NCI-H460 (cell line): Measurements from ENCODE around the gene CAB39L. TPM values are rescaled to one million over a fixed set of nuclear protein-coding genes. Genes with fewer than 3 reads are reported as not detected.

Experiments
- DNase-seq: peaks from one replicate; pipeline ENCODE4 v3.0.0-alpha.2; 2016; ENCODE audit warnings: low read depth; ENCODE audit errors: extremely low read depth
- total RNA-seq: library from RNA; depleted of rRNA; stranded (reverse); fragments of >200 nt; shearing (Covaris generic); gene quantifications from 2 replicates; pipeline ENCODE4 v1.2.3, GENCODE V29; 2014

The CAB39L gene
- total RNA-seq, 1 experiment from 2014 or later, result 6.7 TPM

DNA sequence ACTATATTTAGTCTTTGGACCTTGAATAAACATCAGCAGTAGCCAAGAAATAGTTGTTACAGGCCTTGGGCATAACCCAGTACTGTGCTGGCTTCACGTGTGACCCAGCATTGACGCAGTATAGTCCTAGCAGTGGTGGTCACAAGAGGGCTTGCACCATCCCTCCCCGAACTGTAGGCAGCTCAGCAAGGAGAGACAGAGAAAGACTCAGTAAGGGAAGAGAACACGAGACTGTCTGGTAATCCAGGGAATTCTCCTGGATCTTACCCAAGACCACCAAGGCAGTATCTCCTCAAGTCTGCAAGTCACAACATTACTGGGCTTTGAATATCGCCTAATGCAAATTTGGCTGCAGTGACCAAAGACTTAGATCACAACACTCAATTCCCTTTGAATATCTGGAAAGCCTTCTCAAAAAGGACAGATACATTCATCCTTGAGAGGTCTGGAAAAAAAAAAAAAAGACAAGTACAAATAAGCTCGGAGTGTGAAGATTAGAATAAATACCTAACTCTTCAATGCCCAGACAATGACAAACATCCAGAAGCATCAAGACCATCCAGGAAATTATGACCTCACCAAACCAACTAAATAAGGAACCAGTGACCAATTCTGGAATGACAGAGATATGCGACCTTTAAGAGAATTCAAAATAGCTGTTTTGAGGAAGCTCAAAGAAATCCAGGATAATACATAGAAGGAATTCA lies 39.7 kb downstream of the CAB39L start:
- DNase-seq, result no peak

DNA sequence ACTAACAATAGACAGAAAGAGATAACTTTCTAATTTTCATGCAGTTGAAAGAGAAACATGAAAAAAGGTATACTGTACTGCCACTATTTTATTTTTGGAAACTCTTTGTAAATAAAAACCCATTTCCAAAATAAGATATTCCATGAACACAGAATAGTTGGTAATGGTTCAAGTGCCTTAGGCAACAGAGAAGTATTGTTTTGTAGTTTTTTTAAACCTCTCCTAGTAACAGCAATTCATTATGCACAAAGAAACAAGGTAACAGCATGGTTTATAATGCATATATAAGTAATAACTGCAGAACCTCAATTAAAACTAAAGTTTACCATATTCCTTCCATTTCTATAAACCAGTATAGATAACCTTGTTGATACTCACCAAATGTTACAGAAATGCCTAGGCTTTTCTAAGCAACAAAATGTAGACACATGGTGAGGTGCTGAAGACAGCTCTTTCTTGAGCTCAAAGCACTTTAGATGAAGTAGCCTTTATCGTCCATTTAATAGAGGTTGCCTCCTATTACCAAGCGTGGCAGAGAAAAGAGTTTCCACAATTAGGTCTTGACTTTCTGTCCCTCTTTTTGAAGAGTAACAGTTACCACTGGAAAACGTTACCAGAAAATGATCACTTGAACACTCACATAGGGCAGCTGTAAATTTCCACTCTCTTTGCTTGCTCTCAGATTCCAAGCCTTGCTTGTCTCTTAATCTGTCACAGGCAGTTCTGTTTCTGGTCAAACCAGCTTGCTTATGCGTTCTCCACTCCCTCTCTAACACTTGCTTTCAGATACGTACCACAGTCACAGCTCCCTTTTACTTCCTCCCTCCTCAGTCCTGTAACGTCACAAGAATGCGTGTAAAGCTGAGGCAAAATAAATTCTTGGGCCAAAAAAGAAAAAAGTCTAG lies 42.9 kb downstream of the CAB39L start:
- no peak for DNase-seq

DNA sequence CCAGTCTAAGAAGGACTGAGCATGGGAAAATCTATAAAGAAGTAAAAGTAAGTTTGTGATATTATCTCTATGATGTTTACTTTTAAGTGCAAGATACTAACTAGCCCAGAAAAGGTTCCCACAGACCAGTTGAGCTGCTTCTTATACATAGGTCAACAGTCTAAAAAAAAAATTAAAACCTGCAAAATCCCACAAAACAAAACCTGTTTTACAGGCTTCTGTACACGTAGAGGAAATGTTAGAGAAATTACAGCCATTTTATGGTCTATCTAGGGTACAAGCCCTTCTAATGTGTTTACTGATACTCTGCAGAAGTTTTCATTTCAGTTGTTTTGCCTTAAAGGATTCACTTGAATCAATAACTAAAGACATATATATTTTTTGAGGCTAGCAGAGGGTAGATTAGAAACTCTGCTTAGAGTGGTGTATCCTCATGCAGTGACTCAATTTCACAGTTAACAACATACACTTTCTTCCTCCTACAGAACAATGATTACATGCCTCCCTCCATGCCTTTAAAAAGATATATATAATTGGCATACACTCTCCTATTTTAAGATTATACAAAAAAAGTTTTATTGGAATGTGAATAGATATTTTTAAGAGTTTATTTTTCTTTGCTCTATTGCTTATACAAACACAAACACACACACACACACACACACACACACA lies 43.9 kb downstream of the CAB39L start:
- DNase-seq, result no peak

DNA sequence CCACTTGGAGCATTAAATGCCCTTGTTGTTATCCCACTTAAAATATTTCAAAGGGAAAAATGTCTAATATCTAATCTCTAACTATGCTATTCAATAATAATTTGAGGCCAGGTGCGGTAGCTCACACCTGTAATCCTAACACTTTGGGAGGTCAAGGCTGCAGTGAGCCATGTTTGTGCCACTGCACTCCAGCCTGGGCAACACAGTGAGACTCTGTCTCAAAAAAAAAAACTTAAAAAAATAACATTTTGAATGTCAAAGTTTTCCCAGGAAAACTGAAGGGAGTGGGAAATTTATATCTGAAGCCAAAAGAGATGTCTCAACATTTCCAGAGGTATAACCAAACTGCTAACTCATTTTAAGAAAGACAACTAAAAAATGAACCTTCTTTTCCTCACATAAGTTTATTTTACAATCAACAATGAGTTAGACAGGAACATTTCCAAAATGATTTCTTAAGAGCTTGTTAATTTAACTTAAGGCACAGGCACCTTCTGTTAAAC lies 47.9 kb downstream of the CAB39L start:
- no peak for DNase-seq

DNA sequence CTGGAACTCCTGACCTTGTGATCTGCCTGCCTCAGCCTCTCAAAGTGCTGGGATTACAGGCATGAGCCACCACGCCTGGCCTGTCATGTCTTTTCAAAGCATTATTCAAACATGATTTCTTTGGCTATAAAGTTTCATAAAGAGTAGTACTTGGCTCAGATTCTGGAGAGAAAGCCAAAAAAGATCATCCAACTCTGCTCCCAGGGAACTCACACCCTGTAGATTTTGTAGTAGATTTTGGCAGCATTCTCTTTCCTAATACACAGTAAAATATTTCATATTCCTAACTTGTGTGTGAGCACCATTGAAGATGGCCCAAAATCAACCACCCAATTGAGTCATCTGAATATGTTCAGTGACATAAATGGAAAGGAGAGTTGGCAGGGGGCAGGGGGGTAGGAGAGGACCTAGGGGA lies 48.4 kb downstream of the CAB39L start:
- DNase-seq, result no peak

DNA sequence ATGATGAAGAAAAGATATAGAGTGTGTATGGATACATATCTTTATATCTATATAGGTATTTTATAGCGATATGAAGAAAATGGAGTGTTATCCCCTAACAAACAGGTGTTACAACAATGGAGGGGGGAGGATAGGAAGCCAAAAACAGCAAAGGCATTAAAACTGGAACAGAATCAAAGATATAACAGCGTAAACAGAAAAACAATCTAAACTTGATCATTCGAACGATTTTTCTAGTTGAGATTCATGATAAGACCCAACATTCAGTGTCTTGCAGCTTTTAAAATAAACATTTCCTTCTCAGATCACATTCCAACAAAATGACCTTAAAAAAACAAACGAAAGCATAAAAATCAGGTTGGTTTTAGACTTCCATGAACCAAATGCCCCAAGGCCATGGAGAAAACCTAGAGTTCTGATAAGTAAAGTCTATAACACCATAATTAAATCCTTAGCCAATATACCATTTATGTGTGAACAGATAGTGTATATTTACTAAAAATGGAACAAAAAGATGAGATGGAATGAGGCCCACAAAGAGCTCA lies 55.7 kb downstream of the CAB39L start:
- DNase-seq, result no peak

DNA sequence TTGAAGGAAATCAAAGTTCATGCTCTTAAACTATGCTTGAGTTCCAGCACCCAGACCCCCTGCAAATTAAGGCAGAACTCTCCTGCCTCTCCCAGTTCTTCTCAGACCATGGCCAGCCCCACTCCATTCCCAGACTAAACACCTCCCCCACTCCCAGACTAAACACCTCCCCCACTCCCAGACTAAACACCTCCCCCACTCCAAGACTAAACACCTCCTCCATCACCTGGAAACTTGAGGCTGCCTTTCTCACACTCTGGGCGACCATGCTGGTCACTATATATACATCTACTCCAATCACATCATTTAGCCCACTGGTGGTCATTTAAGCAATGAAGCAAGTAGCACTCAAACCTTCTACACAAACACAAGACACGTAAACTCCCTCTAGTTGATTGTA lies 57.2 kb downstream of the CAB39L start:
- no peak for DNase-seq

DNA sequence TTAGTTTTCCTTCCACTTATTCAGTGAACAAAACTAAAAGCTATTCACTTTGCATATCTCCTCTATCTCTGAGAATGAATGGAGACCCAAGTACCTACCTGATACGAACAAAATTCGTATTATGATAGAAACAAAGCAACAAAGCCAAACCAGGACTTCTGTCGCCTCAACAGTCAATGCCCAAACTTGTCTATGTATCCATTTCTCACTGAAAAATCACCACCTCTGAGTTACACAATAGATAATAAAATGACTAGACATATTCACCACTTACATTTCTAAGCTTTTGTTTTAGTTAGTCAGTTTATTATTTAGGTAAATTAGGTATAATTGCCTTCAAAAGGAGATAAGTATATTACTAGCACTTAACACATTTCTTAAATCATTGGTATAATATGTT lies 67.7 kb downstream of the CAB39L start:
- DNase-seq, result no peak

DNA sequence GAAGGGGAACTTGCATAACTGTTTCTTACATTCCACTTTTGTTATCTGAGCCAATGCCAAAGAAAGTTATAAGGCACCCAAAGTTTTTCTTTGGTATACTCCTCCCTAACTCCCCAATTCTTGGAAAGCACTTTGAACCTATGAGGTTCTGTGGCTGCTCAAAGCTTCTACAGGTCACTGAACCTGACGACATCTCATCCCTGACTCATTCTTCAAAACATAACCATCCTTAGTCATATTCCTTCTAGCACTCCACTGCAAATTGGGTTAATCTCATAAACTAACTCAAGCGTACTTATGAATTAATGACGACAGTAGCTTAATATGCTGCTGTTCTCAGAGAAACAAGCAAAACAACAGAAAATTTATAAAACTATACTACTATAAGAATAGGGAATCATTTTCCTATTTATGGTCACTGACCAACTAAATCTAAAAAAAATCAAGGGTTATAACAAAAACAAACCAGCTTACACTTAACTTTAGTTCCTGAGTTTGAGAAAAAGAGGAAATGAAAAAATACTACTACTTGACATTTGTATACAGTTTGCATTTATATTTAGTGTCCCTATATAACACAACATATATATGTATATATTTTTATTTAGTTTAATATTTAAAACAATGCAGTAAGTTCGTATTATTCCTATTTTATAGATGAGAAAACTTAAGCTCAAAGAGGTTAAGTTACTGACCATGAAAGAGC lies 69.1 kb downstream of the CAB39L start:
- peak; percentile 46 for DNase-seq

DNA sequence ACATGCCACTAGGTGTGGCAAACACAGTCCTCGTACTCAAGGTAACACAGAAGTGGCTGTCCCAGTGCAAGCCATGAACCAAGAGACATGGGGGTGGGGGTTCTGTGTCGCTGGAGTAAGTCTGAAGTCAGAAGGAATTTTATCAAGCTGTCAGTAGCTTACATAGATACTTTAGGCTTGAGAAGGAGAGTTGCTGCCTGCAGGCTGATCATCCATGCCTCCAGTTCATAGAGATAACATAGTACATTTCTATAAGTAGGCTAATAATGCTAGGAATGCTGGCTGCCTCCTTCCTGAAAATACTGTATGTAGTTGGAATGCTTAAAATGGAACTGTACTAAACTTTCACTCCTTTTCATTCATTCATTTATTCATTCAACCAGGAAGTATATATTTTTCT lies 70.1 kb downstream of the CAB39L start:
- no peak for DNase-seq

DNA sequence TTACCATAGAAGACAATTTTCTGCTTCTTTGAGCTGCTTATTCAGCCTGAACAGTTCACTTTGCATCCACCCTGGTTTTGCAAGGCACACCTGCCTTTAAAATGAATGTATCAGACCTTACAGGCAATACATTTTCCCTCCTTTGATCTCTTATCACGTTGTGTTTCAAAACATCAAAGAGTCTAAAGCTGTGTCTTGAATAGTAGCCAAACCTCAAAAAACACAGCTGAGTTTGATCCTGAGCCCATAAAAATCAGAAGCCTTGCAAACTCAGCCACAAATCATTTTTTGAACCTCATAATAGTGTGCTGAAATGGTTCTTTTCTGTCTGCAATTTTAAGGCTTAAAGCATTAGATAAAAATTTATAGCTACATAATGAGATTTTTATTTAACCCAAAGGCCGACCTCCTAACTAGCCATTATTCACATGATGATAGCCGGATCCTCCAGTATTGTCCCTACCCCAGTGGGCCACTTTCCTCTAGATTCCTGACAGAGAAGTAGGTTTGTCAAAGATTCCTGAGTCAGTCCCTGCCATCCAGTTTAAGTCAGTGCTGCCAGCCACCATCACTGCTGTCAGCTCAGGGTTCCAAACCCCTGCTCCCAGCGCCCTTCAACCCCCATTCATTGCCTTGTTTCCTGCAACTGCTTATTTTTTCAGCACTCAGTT lies 71.8 kb downstream of the CAB39L start:
- DNase-seq, result no peak

DNA sequence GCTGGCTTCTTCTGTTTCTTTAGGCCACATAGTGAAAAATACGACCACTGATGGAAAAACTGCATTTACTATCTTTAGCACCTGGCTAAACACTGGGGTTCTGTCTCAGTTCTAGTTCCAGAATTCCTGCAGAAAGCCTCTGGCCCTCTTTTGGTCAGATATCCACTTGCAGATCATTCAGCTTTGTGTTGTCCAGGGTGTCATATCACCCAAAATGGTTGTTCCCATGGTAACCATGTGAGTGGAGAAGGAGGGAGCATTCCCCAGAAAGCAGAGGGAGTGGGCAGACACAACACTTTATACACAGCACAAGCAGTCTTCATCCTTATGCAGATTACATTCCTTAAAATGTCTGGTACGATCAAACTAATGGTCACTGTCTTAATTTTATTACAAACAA lies 73.5 kb downstream of the CAB39L start:
- DNase-seq, result no peak

DNA sequence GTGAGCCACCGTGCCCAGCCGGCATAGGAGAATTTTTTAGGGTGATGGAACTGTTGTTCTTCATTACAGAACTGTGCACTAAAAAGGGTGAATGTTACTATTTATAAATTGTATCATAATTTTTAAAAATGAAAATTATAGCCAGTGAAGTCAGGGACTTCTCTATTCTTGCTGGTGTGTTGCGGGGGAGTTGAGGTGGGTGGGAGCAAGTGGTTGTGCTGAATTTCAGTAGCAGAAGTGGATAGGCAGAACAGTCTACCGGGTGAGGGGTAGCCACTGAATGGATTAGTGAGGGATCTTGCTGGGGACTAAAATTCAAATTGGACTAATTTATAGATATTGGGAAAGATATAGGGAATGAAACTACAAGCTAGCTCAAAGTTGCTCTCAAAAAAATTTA lies 74.0 kb downstream of the CAB39L start:
- no peak for DNase-seq

DNA sequence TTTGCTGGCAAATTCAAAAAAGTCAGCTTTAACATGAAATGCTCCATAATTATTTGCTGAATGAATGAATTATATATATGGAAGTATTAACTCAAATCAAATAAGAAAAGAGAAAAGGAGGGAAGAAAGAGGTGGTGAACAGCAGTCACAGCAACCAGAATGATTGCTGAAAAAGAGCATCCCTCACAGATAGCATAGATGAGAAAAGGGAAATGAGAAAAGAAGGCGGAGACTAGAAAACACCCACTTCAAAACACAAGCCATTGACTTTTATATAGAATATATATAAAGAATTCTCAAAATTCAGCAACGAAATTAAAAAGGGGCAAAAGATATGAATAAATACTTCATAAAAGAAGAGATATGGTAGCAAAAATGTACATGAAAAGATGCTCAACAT lies 75.2 kb downstream of the CAB39L start:
- no peak for DNase-seq

DNA sequence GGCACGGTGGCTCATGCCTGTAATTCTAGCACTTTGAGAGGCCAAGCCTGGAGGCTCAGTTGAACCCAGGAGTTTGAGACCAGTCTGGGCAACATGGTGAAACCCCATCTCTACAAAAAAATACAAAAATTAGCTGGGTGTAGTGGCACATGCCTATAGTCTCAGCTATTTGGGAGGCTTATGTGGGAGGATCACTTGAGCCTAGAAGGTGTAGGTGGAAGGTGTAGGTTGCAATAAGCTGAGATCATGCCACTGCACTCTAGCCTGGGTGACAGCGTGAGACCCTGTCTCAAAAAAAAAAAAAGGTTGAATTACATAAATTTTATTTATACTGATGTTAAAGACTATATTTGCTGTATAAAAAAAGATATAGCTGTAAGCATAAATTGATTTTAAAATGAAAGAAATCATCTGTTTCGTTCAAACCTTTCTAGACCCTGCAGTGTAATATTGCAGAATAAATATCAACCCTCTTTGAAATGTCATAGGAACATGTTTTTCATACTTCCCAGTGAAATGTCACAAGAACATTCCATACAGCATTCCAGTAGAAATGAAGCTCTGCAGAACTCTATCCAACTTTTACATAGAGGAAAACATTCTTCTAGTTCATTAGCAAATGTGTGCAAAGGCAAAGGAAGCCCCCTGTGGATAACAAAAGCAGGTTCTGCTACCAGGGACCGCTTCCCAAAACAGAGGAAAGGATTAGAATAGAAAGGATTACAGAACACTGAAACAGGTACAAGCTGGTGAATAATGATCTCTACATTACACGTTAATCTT lies 76.0 kb downstream of the CAB39L start:
- DNase-seq, result peak; percentile 23

DNA sequence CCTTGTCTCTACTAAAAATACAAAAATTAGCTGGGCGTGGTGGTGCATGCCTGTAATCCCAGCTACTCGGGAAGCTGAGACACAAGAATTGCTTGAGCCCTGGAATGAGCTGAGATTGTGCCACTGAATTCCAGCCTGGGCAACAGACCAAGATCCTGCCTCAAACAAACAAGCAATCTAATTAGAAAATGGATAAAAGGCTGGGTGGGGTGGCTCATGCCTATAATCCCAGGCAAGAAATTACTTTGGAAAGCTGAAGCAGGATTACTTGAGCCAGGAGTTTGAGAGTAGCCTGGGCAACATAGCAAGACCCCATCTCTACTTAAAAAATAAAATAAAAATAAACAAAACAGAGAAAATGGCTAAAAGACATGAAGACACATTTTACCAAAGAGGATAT lies 77.0 kb downstream of the CAB39L start:
- no peak for DNase-seq

DNA sequence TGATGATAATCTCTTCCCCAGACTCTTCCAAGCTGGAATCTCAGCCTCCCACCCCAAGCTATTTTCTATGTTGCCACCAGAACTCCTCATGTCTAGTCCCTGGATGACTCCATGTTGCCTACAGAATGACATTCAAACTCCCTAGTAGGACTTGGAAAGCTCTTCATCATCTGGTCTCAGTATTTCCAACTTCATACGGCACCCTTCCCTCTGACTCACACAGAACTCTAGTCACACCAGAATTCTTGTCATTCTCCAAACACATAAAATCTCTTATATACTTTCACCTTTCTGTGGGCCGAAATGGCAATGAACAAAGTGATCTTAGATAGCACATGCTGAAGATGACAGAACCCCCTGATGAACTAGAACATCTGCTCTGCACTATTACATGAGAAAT lies 86.2 kb downstream of the CAB39L start:
- no peak for DNase-seq

DNA sequence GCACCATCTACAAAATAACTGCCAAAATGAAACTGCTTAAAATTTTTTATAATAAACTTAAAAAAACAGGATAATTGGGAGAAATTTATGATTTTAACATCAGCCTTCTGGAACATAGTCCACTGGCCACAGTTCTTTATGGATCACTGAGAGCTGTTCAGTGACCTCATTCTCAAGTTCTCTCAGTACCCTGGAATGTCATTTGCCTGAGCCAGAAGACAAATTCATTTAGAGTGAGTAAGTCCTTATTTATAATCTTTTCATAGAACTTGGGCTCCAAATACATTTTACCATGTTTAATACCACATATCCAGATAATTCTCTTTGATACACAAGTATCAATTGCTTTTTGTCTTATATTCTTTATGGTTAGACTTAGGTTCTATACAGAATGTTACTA lies 87.6 kb downstream of the CAB39L start:
- no peak for DNase-seq

DNA sequence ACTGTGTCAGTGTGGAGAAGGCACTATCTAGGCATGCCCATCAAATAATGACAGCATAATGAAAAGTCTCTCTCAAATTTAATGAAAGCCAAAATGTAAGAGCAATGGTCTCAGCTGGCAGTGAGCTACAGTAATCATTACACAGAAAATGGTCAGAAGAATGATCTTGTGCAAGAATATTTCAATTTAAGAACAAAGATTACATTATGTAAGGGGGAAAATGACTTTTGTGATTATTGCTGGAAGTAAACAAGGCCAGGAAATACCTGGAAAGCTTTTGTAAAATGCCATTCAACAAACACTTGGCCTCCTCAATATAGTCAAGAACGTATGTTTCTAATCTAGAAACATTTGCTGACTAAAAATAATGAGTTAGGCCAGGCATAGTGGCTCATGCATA lies 89.1 kb downstream of the CAB39L start:
- no peak for DNase-seq
